ENCODE data around the gene SPNS2. TPM values are rescaled to one million over a fixed set of nuclear protein-coding genes. Genes with fewer than 3 reads are reported as not detected.

The SPNS2 gene, protein sequence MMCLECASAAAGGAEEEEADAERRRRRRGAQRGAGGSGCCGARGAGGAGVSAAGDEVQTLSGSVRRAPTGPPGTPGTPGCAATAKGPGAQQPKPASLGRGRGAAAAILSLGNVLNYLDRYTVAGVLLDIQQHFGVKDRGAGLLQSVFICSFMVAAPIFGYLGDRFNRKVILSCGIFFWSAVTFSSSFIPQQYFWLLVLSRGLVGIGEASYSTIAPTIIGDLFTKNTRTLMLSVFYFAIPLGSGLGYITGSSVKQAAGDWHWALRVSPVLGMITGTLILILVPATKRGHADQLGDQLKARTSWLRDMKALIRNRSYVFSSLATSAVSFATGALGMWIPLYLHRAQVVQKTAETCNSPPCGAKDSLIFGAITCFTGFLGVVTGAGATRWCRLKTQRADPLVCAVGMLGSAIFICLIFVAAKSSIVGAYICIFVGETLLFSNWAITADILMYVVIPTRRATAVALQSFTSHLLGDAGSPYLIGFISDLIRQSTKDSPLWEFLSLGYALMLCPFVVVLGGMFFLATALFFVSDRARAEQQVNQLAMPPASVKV
- total RNA-seq (2022; extraction: Qiagen RNA extraction; ENCODE audit: low read depth) = 5.8 to 14.1 TPM (median 11.2 TPM) in 5 replicates

DNA sequence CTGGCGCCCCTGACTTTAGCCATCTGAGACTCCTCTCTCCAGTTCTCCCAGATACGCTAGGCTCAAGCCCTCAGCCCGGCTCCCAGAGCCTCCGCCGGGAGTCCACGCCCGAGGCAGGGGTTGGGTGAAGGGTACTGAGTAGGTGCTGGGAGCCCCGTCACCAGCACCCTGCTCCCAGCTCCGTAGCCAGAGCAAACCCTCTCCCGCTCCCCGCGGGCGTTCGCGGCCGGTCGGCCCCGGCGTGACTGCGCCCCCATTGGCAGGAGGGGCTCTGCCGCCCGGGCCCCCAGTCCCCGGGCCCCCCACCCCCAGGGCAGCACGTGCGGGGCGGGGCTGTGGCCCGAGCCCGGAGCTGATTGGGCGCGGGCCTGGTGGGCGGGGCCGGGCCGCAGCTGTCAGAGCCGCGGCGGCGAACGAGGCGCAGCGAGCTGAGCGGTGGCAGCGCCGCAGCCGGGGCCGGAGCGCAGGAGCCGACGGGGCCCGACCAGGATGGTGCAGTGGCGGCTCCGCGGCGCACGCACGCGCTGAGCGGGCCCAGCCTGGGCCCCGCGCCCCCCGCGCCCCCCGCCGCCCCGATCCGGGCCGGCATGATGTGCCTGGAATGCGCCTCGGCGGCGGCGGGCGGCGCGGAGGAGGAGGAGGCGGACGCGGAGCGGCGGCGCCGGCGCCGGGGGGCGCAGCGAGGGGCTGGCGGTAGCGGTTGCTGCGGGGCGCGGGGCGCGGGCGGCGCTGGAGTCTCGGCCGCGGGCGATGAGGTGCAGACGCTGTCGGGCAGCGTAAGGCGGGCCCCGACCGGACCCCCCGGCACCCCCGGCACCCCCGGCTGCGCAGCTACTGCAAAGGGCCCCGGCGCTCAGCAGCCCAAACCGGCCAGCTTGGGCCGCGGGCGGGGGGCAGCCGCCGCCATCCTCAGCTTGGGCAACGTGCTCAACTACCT, at the start of gene SPNS2:
Gene SPNS2, plus strand, starts transcription at position 421 of the 937 bp plus-strand sequence. Its CDS starts 167 bp downstream, at position 588.

DNA sequence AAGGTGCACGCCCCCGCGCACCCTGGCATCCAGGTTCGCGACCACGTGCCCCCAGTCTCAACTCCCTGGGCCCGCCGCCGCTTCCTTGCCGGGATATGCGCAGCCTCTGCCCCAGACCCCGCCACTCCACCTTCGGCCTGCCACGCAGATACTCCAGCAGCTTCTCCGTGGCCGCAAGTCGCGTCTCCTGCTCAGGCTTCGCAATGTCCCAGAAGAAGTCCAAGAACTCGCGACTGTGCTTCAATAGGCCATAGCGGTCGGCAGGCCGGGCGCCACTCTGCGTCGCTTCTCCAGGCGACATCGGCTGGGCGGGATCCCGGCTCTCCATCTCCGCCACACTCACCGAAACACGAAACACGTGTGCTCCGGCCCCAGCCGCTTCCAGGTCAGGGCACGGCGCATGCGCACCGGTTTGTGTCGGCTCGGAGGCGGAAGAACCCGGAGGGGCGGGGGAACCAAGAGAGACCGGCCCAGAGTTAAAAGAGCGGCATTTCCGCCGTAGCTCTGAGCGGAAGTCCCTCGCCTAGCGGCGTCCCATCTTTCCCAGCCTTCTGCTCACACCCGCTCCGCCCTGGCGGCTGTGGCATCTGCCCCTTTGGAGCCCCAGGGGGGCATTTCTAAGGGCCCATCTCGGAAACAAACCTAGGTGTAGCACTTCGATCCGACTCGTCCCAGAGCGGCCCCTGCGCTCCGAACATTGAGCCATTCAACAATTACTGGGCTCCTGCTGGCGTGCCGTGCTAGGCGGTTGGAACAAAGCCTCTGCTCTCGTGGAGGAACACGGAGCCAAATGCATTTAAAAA, 56.5 kb downstream of the SPNS2 start, which contains the start of gene MYBBP1A:
Gene MYBBP1A, minus strand, starts transcription at position 388 of the 803 bp plus-strand sequence. Its CDS starts 60 bp downstream, at position 328.

DNA sequence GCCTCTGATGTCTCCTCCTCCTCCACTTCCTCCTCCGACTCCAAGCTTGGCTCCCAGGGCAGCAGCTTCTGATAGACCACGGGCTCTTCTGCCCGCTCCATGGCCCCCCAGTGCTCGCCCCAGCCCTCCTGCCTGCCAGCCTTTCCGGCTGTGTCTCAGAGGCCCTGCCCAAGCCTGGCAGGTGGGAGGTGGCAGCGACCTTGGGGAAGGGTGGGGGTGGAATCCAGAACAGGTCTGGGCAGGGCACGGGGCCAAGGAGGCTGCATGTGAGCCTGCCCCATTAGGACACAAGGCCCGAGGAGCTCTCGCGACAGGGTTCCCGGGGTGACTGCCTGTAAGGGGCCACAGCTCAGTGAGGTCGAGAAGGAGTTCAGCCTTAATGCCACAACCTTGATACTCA, 61.7 kb downstream of the SPNS2 start, which contains the start of gene GGT6:
Gene GGT6, minus strand, starts transcription at position 157 of the 400 bp plus-strand sequence. Its CDS starts 56 bp downstream, at position 101.

DNA sequence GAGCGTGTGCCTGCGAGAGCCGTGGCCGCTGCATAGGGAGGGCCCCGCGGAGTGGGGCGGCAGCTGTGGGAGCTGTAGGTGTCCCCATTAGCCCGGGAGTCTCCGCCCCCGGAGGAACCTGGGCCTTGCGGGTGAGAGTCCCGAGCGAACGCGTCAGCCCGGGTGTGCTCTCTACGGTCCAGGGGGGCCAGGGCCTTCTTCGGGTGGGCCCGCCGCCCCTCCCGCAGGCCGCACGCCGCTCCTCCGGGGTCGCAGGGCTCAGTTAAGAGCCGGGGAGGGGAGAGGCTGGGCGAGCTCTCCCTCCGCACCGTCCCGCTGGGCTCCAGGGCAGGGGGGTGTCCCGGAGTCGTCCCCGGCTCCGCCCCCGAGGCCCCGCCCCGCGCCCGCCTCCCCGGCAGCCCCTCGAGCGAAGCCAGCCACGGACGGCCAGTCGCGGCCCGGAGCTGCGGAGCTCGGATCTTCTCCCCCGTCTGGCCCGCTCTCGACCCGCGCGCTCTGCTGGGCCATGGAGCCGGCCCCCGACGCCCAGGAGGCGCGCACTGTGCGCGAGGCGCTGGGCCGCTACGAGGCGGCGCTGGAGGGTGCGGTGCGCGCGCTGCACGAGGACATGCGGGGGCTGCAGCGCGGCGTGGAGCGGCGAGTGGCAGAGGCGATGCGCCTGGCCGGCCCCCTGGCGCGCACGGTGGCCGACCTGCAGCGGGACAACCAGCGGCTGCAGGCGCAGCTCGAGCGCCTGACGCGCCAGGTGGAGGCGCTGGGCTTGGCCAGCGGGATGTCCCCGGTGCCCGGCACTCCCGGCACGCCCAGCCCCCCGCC, 85.6 kb downstream of the SPNS2 start, which contains the start of gene SMTNL2:
Gene SMTNL2, plus strand, starts transcription at position 429 of the 816 bp plus-strand sequence. Its CDS starts 77 bp downstream, at position 506.

Other genes starting within 250 kb of the SPNS2 start
- 22.7 to 33.3 TPM (median 31.5 TPM) in 5 replicates for gene ANKFY1, start 234.9 kb upstream of the SPNS2 start, total RNA-seq (2022; extraction: Qiagen RNA extraction; ENCODE audit: low read depth)
- 77.4 to 96.4 TPM (median 95.1 TPM) in 5 replicates for gene UBE2G1, start 132.2 kb upstream of the SPNS2 start, total RNA-seq (2022; extraction: Qiagen RNA extraction; ENCODE audit: low read depth)
- gene SPNS3, start 64.9 kb upstream of the SPNS2 start, total RNA-seq (2022; extraction: Qiagen RNA extraction; ENCODE audit: low read depth) = 0.31 TPM in 1 of 5 replicates, not detected in the others
- 92.2 to 121 TPM (median 114 TPM) in 5 replicates for gene MYBBP1A, start 56.5 kb downstream of the SPNS2 start, total RNA-seq (2022; extraction: Qiagen RNA extraction; ENCODE audit: low read depth)
- 0.35 TPM in 1 of 5 replicates, not detected in the others for gene GGT6, start 61.7 kb downstream of the SPNS2 start, total RNA-seq (2022; extraction: Qiagen RNA extraction; ENCODE audit: low read depth)
- gene SMTNL2, start 85.6 kb downstream of the SPNS2 start, total RNA-seq (2022; extraction: Qiagen RNA extraction; ENCODE audit: low read depth) = 0.32 to 1.0 TPM (median 0.53 TPM) in 5 replicates
- gene ALOX15, start 142.8 kb downstream of the SPNS2 start, total RNA-seq (2022; extraction: Qiagen RNA extraction; ENCODE audit: low read depth) = 0.10 to 0.12 TPM in 2 of 5 replicates, not detected in the others
- 62.8 to 81.0 TPM (median 77.6 TPM) in 5 replicates for gene PELP1, start 205.3 kb downstream of the SPNS2 start, total RNA-seq (2022; extraction: Qiagen RNA extraction; ENCODE audit: low read depth)
- 48.9 to 75.6 TPM (median 63.8 TPM) in 5 replicates for gene ARRB2, start 211.8 kb downstream of the SPNS2 start, total RNA-seq (2022; extraction: Qiagen RNA extraction; ENCODE audit: low read depth)
- gene MED11, start 232.5 kb downstream of the SPNS2 start, total RNA-seq (2022; extraction: Qiagen RNA extraction; ENCODE audit: low read depth) = 39.1 to 46.0 TPM (median 44.8 TPM) in 5 replicates
- 0.47 to 0.89 TPM (median 0.56 TPM) in 5 replicates for gene ZMYND15, start 241.0 kb downstream of the SPNS2 start, total RNA-seq (2022; extraction: Qiagen RNA extraction; ENCODE audit: low read depth)
- 13.8 to 20.0 TPM (median 17.9 TPM) in 5 replicates for gene CXCL16, start 241.0 kb downstream of the SPNS2 start, total RNA-seq (2022; extraction: Qiagen RNA extraction; ENCODE audit: low read depth)